ENCODE data around the gene CPM.
"Not testable (repeated sequence)": the region's sequence is repeated elsewhere in the genome, so short reads cannot be mapped to it uniquely, and the experiment has no call there.

CPM gene

DNA sequence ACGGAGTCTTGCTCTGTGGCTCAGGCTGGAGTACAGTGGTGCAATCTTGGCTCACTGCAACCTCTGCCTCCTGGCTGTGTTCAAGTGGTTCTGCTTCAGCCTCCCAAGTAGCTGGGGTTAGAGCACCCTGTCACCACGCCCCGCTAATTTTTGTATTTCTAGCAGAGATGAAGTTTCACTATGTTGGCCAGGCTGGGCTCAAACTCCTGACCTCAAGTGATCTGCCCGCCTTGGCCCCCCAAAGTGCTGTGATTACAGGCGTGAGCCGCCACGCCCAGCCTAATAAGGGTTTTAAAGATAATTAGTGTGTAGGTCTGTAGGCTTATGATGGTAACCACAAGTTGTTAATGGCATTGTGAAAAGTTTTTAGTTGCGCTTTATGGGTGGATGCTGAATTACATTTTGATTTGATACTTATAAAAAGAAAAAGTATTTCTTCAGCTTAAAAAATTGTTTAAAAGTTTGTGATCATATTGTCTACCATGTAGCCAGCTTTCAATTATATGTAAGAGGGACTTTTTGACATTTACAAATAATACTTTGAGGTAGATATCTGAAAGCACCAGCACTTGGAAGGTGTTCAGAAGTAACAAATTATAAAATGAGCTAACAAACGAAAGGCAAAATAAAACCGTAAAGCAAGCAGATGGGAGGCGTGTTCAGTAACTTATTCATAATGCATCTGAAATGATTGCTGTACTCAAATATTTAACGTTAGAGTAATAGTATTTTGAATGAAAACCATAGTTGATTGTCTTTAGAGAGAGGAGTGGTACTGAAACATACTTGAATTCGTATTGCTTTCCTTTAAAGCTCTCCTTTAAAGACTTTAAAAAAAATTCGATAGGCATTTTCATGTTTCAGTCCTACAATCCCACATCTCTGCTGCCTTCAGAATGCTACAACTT is 87.9 kb downstream of the CPM start:
- no peak for DNase-seq

DNA sequence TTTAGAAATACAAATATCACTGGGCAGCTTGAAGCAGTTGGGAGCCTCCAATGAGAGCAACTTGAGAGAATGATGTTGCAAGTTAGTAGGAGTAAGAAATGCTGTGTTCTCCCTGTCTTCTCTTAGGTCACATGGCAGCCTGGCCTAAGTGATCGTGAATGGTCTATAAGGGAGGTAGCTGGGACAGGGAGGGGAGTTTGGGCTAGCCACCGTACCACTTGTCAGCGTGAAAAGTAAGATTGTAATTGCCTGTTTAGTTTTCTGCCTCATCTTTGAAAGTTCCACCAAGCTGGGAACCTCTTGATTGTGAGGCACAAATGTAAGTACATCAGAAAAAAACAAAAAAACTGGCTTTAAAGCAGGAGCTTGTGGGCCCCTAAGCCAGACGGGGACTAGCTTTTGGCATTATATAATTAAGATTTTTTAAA is 88.6 kb downstream of the CPM start:
- no peak for DNase-seq

DNA sequence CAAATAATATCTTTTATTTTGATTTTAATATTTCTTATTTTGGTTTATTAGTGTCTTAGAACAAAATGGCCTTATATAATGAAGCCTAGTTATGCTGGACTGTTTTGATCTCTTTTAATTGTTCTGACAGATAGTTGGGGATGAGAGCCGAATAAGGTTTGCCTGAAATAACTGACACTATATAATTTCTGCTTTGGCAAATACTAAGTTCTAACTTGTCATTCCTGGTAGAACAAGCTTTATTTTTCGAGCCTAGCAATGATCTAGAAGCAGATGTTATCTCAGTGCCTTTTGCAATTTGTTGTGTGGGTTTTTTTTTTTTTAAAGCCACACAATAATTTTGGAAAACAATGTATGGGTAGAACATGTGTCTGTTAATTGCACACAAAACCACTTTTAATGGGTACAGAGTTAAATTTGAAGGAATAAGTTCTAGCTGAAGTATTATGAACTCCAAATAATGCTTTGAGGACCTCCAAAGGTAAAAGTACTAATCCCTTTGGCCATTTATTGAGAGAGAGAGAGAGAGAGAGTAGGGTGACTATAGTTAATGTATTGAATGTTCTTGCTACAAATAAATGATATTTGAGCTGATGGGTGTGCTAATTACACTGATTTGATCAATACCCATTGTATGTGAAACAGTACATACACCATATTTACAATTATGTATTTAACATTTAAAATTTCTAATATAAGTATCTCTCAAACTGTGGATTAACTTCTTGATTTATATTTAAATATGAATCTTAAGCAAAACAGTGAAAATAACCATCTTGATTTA is 90.0 kb downstream of the CPM start:
- no peak for DNase-seq

DNA sequence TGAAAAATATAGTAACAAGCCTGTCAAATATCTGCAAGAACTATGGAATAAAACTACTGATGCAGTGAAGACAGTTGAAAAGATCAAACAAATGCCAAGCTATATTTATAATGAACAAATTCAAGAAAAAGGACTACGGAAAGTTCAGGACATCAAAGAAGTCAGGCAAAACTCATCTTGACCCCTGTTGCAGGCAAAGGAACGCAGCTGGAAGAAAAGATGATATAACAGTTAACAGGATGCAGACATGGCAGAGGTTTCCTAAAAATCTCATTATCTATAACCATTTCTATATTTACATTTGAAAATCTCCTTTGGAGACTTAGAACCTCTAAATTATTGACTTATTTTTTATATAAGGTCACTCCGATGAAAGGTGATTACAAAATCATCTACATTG is 90.8 kb downstream of the CPM start:
- no peak for DNase-seq

DNA sequence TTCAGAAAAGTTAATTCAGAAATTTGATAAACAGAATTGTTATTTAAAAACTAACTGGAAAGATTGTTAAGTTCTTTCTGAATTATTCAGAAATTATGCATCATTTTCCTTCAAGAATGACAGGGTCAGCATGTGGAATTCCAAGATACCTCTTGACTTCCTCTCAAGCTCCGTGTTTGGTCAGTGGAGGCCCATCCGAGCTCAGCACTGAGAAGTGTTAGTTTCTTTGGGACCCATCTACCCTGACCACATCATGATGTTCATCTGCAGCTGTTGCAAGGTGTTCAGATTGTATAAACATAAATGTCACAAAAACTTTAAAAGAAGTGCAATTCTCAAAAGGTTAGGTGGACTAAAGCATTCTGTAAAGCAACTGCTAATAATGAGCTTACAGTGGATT is 91.3 kb downstream of the CPM start:
- DNase-seq: no peak

DNA sequence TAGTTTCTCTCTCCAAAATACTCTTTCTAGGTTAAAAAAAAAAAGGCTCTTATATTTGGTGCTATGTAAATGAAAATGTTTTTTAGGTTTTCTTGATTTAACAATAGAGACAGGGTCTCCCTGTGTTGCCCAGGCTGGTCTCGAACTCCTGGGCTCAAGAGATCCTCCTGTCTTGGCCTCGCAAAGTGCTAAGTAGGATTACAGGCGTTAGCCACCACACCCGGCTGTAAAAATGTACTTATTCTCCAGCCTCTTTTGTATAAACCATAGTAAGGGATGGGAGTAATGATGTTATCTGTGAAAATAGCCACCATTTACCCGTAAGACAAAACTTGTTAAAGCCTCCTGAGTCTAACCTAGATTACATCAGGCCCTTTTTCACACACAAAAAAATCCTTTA is 91.8 kb downstream of the CPM start:
- not testable (repeated sequence) for DNase-seq

DNA sequence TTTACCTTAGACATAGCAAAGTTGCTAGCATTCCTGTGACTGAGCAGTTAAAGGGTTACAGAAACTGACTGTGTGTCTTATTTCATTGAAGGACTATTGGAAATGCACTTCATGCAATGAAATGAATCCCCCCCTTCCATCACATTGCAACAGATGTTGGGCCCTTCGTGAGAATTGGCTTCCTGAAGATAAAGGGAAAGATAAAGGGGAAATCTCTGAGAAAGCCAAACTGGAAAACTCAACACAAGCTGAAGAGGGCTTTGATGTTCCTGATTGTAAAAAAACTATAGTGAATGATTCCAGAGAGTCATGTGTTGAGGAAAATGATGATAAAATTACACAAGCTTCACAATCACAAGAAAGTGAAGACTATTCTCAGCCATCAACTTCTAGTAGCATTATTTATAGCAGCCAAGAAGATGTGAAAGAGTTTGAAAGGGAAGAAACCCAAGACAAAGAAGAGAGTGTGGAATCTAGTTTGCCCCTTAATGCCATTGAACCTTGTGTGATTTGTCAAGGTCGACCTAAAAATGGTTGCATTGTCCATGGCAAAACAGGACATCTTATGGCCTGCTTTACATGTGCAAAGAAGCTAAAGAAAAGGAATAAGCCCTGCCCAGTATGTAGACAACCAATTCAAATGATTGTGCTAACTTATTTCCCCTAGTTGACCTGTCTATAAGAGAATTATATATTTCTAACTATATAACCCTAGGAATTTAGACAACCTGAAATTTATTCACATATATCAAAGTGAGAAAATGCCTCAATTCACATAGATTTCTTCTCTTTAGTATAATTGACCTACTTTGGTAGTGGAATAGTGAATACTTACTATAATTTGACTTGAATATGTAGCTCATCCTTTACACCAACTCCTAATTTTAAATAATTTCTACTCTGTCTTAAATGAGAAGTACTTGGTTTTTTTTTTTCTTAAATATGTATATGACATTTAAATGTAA is 93.5 kb downstream of the CPM start:
- DNase-seq: no peak

DNA sequence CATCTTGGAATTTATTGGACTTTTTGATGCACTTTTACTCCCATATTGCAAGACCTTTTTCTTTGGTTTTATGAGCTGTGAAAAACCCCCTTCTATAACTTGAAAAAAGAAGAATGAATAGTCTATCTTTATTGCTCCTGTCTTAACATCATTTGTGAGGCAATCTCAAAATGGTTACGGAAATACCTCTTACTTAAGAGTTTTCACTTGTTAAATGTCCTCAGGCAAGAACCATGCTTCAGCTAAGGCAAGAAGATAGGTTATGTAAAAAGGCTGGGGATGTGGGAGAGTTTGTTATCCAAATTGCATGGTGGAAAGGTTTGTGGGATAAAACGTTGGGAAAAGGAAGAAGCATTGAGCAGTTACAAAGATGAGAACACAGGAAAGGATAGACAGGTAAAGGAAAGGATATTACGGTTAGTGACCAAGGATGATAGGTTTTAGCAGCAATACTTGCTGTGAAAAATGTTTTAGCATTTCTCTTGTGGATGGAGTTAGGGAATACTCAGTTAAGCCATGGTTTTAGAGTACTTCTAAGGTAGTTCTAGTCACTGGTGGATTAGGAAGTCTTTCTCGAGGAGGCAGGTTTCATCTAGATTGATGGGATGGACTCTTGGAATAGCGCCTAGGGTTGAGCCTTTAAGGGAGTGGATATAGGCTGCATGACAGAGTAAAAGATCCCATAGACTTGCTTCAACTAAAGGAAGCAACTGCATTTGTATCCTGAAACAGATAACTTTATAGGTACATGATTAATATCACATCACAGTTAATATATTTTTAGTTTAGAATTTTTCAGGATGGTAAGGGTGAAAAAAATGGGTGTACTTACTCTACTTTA is 94.7 kb downstream of the CPM start:
- DNase-seq: no peak

DNA sequence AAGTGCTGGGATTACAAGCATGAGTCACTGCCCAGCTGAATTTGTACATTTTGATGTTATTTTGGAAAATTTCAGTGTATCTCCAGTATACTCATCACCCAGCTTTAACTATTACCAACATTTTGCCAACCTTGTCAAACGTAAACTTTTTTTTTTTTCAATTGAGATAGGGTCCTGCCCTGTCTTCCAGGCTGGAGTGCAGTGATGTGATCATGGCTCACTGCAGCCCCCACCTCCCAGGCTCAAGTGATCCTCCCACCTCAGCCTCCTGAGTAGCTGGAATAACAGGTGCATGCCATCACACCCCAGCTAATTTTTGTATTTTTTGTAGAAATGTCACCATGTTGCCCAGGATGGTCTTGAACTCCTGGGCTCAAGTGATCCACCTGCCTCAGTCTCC is 95.8 kb downstream of the CPM start:
- no peak for DNase-seq

DNA sequence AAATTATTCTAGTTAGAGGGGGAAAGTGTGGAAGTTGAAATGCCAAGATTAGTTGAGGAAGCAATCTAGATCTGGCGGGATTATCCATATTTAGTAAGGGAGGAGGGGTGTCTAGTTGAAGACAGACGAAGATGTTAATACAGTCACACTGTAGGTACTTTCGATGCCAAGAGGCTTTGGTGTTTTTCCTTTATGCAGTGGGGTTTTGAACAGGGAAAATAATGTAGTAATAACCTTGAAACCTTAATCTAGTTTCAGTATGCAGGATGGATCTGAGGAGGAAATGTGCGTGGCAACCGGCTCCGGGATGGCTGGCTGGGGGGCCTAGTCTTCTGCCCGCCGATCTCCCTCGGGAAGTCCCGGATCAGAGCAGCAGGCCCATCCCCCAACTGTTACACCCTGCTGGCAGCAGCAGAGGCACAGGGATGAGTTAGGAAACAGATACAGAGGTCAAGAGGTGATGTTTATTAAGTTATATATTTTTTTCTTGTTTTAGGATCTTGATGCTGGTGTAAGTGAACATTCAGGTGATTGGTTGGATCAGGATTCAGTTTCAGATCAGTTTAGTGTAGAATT is 97.5 kb downstream of the CPM start:
- DNase-seq: no peak

DNA sequence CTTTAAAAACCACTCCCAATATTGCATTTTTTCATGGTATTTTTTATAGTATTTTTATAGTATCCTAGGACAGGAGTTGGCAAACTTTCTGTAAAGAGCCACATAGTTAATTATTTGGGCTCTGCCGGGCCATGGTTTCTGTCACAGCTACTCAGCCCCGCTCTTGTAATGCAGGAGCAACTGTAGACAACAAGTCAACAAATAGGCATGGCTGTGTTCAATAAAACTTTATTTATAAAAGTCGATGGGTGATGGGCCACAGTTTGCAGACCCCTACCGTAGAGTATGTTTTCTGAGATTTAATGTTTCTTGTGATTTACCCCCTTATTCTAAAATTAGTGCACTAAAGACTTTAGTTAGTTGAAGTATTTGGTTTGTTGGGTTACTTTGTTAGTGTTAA is 99.5 kb downstream of the CPM start:
- no peak for DNase-seq

DNA sequence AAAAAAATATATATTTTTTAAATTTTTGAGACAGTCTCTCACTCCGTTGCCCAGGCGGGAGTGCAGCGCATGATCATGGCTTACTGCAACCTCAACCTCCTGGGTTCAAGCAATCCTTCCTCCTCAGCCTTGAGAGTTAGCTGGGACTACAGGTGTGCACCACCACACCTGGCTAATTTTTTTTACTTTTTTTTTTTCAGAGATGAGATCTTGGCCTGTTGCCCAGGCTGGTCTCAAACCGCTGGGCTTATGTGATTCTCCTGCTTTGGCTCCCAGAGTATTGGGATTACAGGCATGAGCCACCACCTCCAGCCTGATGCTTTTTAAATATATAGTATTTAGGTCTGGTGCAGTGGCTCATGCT is 100.5 kb downstream of the CPM start:
- DNase-seq: no peak

DNA sequence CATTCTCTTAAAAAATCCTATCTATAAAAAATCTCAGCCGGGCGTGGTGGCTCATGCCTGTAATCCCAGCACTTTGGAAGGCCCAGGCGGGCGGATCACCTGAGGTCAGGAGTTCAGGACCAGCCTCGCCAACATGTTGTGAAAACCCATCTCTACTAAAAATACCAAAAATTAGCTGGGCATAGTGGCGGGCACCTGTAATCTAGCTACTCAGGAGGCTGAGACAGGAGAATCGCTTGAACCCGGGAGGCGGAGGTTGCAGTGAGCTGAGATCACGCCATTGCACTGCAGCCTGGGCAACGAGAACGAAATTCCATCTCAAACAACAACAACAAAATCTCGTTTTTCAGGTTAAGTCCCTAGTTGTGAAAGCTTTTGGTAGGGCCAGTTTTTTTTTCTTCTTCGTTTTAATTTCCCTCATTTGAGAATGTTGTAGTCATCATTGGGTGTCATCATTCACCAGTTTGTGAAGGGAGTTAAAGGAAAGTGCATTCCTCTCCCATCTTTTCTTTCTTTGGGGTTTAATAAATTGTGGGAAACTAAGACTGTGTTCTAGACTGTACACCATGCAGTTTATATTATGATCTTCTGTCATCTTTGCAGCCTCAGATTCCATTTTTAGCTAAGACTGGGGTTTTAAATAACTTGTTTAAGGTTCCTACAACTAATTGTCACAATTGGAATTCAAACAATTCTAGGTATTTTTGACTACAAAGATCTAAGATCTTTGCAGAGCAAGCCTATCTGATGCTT is 101.0 kb downstream of the CPM start:
- no peak for DNase-seq

DNA sequence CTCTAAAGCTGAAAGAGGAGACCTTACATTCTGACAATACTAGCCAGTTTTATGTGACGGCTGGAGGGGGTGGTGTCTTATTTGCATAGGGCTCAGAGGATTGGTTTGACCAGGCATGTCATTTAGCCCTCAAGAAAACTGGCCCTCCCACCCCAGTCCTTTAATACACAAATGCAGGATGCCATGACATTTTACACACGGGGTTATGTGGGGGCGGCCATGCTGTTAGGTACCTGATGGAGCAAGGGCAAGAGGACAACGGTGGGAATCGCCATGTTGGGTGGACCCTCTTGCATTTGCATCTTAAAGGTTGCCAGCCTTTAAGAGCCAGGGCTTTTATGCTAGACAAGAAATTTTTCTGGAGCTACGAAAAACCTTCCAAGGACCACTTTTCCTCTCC is 101.7 kb downstream of the CPM start:
- DNase-seq: no peak

DNA sequence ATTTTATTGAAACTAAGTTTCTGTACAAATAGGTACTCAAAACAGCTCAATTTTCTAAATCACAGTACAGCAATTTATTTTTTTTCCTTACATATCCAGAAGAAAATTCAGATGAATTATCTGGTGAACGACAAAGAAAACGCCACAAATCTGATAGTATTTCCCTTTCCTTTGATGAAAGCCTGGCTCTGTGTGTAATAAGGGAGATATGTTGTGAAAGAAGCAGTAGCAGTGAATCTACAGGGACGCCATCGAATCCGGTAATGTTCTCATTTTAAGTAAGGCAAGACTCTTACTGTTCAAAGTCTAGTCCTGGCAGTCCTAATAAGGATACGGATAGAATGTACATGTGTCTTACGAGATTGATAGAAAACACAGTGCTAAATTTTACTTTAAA is 104.3 kb downstream of the CPM start:
- DNase-seq: no peak

DNA sequence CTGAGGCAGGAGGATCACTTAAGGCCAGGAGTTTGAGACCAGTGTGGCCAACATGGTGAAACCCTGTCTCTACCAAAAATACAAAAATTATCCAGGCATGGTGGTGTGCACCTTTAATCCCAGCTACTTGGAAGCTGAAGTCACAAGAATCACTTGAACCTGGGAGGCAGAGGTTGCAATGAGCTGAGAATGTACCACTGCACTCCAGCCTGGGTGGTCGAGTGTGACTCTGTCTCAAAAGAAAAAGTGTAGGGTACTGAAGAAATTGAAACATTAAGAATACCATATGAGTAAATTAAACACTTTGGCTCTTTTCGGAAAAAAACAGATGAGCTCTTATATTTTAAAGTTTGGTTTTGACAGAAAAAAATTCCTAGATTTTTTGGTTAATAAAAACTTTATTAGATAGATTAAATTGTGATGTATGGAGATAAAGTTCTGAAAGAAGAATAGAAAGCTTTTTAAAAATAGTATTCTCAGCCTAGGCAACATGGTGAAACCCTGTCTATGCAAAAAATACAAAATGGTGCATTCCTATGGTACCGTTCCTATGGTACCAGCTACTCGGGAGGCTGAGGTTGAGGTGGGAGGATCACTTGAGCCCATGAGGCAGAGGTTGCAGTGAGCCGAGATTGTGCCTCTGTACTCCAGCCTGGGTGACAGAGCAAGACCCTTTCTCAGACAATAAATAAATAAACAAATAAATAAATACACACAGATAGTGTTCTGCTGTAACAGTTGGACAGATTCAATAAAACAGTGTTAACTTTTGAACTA is 104.9 kb downstream of the CPM start:
- no peak for DNase-seq

DNA sequence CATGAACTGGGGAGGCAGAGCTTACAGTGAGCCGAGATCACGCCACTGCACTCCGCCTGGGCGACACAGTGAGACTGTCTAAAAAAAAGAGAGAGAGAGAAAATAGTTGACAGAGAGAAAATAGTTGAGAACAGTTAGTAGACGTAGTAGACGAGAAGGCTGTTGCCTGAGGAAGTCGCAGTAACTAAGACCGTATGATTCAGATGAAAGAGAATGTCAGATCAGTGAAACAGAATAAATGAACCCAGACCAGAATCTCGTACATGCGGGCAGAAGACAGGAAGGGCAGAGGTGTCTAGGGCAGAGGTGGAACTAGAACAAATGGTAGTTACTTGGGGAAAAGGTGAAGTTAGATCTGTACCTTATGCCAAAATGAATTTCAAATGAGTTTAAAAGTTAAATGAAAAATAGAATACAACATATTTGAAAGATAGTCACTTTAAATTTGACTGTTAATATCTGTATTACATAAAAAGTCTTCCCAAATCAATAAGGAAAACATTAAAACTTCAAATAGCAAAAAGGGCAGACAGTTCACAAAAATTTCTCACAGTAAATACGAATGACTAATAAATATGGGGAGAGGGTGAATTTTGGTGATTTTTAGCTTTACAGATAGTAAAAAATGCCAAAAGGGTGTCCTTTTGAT is 107.3 kb downstream of the CPM start:
- DNase-seq: no peak

DNA sequence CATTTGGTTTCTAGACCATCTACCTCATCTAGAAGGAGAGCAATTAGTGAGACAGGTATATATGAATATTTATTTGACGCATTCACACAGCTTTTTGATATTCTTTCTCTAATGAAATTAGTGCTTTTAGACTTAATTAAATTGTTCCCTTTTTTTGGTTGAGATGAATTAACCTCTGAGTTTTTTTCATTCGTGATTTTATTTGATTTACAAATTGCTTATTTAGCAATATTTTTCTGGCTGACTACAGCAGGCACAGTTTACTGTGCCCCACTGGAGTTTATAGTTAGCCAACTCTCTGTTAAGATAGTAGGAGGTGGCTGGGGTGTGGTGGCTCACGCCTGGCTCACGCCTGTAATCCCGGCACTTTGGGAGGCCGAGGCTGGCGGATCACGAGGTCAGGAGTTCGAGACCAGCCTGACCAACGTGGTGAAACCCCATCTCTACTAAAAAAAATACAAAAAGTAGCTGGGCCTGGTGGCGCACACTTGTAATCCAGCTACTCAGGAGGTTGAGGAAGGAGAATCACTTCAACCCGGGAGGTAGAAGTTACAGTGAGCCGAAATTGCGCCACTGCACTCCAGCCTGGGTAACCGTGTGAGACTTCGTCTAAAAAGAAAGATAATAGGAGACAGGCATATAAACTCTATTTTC is 108.2 kb downstream of the CPM start:
- no peak for DNase-seq

DNA sequence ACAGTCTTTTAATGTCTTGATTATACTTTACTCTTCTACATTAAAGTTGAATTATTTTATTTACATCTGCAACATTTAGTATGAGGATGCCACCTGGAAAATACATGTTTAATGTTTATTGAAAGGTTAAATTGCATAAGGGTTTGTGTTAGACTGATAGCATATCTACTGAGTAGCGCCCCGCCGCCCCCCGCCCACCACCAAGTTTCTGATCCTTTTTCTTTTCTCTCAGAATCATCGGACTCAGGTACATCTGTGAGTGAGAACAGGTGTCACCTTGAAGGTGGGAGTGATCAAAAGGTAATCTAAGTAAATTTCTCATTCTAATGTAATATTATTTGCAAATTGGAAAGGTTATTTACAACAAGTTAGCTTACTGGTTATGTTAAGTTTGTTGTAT is 108.8 kb downstream of the CPM start:
- no peak for DNase-seq

Measured in CD4-positive, alpha-beta T cell treated with Interleukin-21 for 1 hour (primary cell).